B cell (primary cell): ENCODE data around the gene NAV2. TPM values are rescaled to one million over a fixed set of nuclear protein-coding genes. Genes with fewer than 3 reads are reported as not detected.

Experiments
- ATAC-seq: fragments of 200-7000 bp; cut with Tn5 transposase; one replicate; pipeline ENCODE4 v1.10.0; 2021; ENCODE audit warnings: low read depth, mild to moderate bottlenecking, moderate number of reproducible peaks, moderate library complexity
- CTCF ChIA-PET: fragments of 350-600 bp; sonication (Branson Sonifier 250); formaldehyde crosslinking; loops from one replicate; lab custom pipeline; 2021; ENCODE audit warnings: antibody characterized with exemption, inconsistent platforms; lab: Charles Lee
- POLR2A ChIA-PET: fragments of 350-600 bp; sonication (Branson Sonifier 250); formaldehyde crosslinking; loops from one replicate; lab custom pipeline; 2021; ENCODE audit warnings: antibody characterized with exemption; lab: Charles Lee
- DNase-seq: peaks from one replicate; pipeline ENCODE4 v3.0.0; 2013
- H2AFZ ChIP-seq: 2 replicates; pipeline ENCODE4 v1.6.1; 2012; ENCODE audit warnings: mild to moderate bottlenecking, low read depth, low read length; ENCODE audit not compliant: insufficient read depth, poor library complexity, severe bottlenecking
- H3K27ac ChIP-seq, 2 donors: 1 replicate in 1 of 2; 2 replicates in 1 of 2; pipeline ENCODE4 v1.5.1; 2012 to 2013; ENCODE audit warnings: low read length in 2 of 2, mild to moderate bottlenecking in 2 of 2, moderate library complexity in 1 of 2
- H3K27me3 ChIP-seq, 4 experiments: fragments of 200-600 bp in 1 of 4; sonication (generic) in 1 of 4; replicated peaks in 1 of 4; 1 replicate in 2 of 4; 2 replicates in 2 of 4; pipeline versions ENCODE4 v1.6.1 to v1.7.0; 2013 to 2016; ENCODE audit warnings: low read length in 3 of 4, mild to moderate bottlenecking in 2 of 4, mixed read lengths in 1 of 4, moderate library complexity in 1 of 4; ENCODE audit not compliant: insufficient read depth in 4 of 4, control insufficient read depth in 3 of 4; ENCODE audit errors: control extremely low read depth in 1 of 4
- H3K36me3 ChIP-seq, 2 experiments: replicated peaks in 1 of 2; 1 replicate in 1 of 2; 2 replicates in 1 of 2; pipeline versions ENCODE4 v1.6.1 to v1.7.1; 2013; ENCODE audit warnings: low read length in 1 of 2; ENCODE audit not compliant: insufficient read depth in 2 of 2, control insufficient read depth in 1 of 2; ENCODE audit errors: control extremely low read depth in 1 of 2, extremely low read depth in 1 of 2
- H3K4me1 ChIP-seq, 2 donors: fragments of 200-600 bp in 1 of 2; sonication (generic) in 1 of 2; 1 replicate in 1 of 2; 2 replicates in 1 of 2; pipeline versions ENCODE4 v1.5.1 to v1.6.1; 2013 to 2017; ENCODE audit warnings: low read length in 2 of 2; ENCODE audit not compliant: control insufficient read depth in 2 of 2, insufficient read depth in 2 of 2
- H3K4me2 ChIP-seq: replicated peaks from 2 replicates; pipeline ENCODE3; 2012; ENCODE audit warnings: mild to moderate bottlenecking, low read depth, low read length; ENCODE audit not compliant: poor library complexity, severe bottlenecking
- H3K4me3 ChIP-seq, 5 experiments: fragments of 200-600 bp in 1 of 5; sonication (generic) in 1 of 5; 1 replicate in 3 of 5; 2 replicates in 2 of 5; pipeline versions ENCODE4 v1.5.1 to v1.7.0; 2011 to 2016; ENCODE audit warnings: low read length in 4 of 5, mild to moderate bottlenecking in 4 of 5, low read depth in 2 of 5, control low read depth in 1 of 5, moderate library complexity in 1 of 5; ENCODE audit not compliant: insufficient read depth in 1 of 5; ENCODE audit errors: control extremely low read depth in 1 of 5, extremely low read depth in 1 of 5
- H3K79me2 ChIP-seq: fragments of 200-600 bp; sonication (generic); one replicate; pipeline ENCODE4 v1.6.0; 2016; ENCODE audit warnings: low read length; ENCODE audit not compliant: control insufficient read depth, insufficient read depth
- H3K9ac ChIP-seq: fragments of 200-600 bp; sonication (generic); 2 replicates; pipeline ENCODE4 v1.6.1; 2017; ENCODE audit warnings: mild to moderate bottlenecking, low read length, moderate library complexity
- H3K9me3 ChIP-seq, 3 donors: one replicate each; pipeline versions ENCODE4 v1.6.1 to v1.7.1; 2013; ENCODE audit warnings: low read length in 2 of 3; ENCODE audit not compliant: control insufficient read depth in 2 of 3, insufficient read depth in 1 of 3; ENCODE audit errors: control extremely low read depth in 1 of 3
- H4K20me1 ChIP-seq: 2 replicates; pipeline ENCODE4 v1.6.0; 2012; ENCODE audit warnings: mild to moderate bottlenecking, low read length; ENCODE audit not compliant: insufficient read depth, control insufficient read depth, poor library complexity, severe bottlenecking
- H3K27ac Mint-ChIP-seq: one replicate; pipeline ENCODE4 v1.8.0; 2021; ENCODE audit warnings: mixed read lengths
- H3K27me3 Mint-ChIP-seq: one replicate; pipeline ENCODE4 v1.8.0; 2021; ENCODE audit warnings: mixed read lengths
- H3K4me1 Mint-ChIP-seq: one replicate; pipeline ENCODE4 v1.8.0; 2021; ENCODE audit warnings: mixed read lengths
- H3K4me3 Mint-ChIP-seq: one replicate; pipeline ENCODE4 v1.8.0; 2021; ENCODE audit warnings: mixed read lengths
- H3K9me3 Mint-ChIP-seq: one replicate; pipeline ENCODE4 v1.8.0; 2022; ENCODE audit warnings: mixed read lengths; ENCODE audit not compliant: insufficient read depth
- CTCF ChIP-seq: fragments of 200-600 bp; IDR thresholded peaks from one replicate; pipeline ENCODE4 v1.8.0; 2022; ENCODE audit warnings: antibody characterized with exemption, mild to moderate bottlenecking
- EZH2 ChIP-seq: IDR thresholded peaks from 2 replicates; pipeline ENCODE4 v1.6.1; 2012; ENCODE audit warnings: borderline replicate concordance, low read depth, mild to moderate bottlenecking, moderate library complexity, low read length; ENCODE audit not compliant: insufficient read depth, poor library complexity, severe bottlenecking
- WGBS: methylation state at CpG from one replicate; pipeline ENCODE4 v1.1.5; 2013; ENCODE audit warnings: missing lambda C conversion rate; ENCODE audit not compliant: insufficient coverage; 5-methylcytosine and 5-hydroxymethylcytosine counted together
- intact Hi-C: fragments of 100-400 bp; cut with micrococcal nuclease; formaldehyde crosslinking; loops from one replicate; pipeline ENCODE4 v1.10.0; 2022
- polyA plus RNA-seq: library from polyadenylated mRNA; depleted of rRNA; stranded (reverse); fragments of >200 nt; gene quantifications from 2 replicates; pipeline ENCODE4 v1.2.3, GENCODE V29; 2012
- total RNA-seq, 2 donors: library from RNA; stranded (reverse); fragments of 120-200 nt in 1 of 2; gene quantifications; 1 replicate in 1 of 2; 2 replicates in 1 of 2; pipeline versions ENCODE4 v1.2.3 to v1.2.4, GENCODE V29; 2013 to 2022

The NAV2 gene
- total and polyA plus RNA-seq, 2 donors (not counting 1 experiment from before 2014, with no cell fraction given): 0.82 to 22.2 TPM

- no peaks in the 10 kb centered on the region for H4K20me1 ChIP-seq
- ChIA-PET POLR2A (no interaction called here), CTCF (no interaction called here)
- H3K9me3 ChIP-seq: no peaks in the 10 kb centered on the region
- 87% methylated on average over 2 of the region's 5 CpGs for WGBS
- no peak overlapping the region for H3K4me3 ChIP-seq
- Mint-ChIP-seq H3K27ac (no peak overlapping the region), H3K4me3 (no peak overlapping the region), H3K27me3 (peaks cover 30% of the 10 kb centered on the region), H3K9me3 (no peaks in the 10 kb centered on the region), H3K4me1 (no peaks in the 10 kb centered on the region)
- no peaks in the 10 kb centered on the region for H3K4me1 ChIP-seq
- no peak overlapping the region for H3K9ac ChIP-seq
- no peaks in the 10 kb centered on the region for H3K79me2 ChIP-seq
- H3K4me2 ChIP-seq: no peak overlapping the region
- DNase-seq: no peak
- TF ChIP-seq EZH2 (no peak), CTCF (no peak)
- no peak for ATAC-seq
- H2AFZ ChIP-seq: no peak overlapping the region
- H3K36me3 ChIP-seq: no peaks in the 10 kb centered on the region
- intact Hi-C loops: no loop called here
- no peaks in the 10 kb centered on the region for H3K27me3 ChIP-seq
- H3K27ac ChIP-seq: no peak overlapping the region
Observed at GRCh38 chr11:20032127-20032526, 319.5 kb downstream of the NAV2 start.

- no peak for TF ChIP-seq EZH2
- no peak for TF ChIP-seq CTCF
- Histone ChIP-seq H3K9ac (no peak overlapping the region), H2AFZ (no peak overlapping the region), H3K36me3 (no peaks in the 10 kb centered on the region), H3K9me3 (no peaks in the 10 kb centered on the region), H4K20me1 (no peaks in the 10 kb centered on the region), H3K27ac (no peak overlapping the region), H3K27me3 (no peaks in the 10 kb centered on the region), H3K79me2 (no peaks in the 10 kb centered on the region), H3K4me2 (no peak overlapping the region), H3K4me3 (no peak overlapping the region), H3K4me1 (no peaks in the 10 kb centered on the region)
- H3K4me1 Mint-ChIP-seq: no peaks in the 10 kb centered on the region
- no peak for DNase-seq
- no peak for ATAC-seq
- no peak overlapping the region for H3K27ac Mint-ChIP-seq
- H3K9me3 Mint-ChIP-seq: no peaks in the 10 kb centered on the region
- peaks cover 32% of the 10 kb centered on the region for H3K27me3 Mint-ChIP-seq
- 93% methylated on average over 3 of the region's 7 CpGs for WGBS
- ChIA-PET CTCF (no interaction called here), POLR2A (no interaction called here)
- intact Hi-C loops: no loop called here
- no peak overlapping the region for H3K4me3 Mint-ChIP-seq
Observed at GRCh38 chr11:20032577-20033260, 320.1 kb downstream of the NAV2 start.
